Measurements from ENCODE around the gene FBXW9.
"Not testable (repeated sequence)": the region's sequence is repeated elsewhere in the genome, so short reads cannot be mapped to it uniquely, and the experiment has no call there.

The FBXW9 gene

GRCh38 chr19:12647047-12647446 lies 49.4 kb downstream of the FBXW9 start:
- Histone ChIP-seq H3K4me1 (ENCODE audit: control insufficient read depth in 5 of 5, insufficient read depth in 5 of 5, low read length in 5 of 5) (peaks cover 3 to 12% (median 11%) of the 10 kb centered on the region in 5 donors), H3K27me3 (ENCODE audit: control insufficient read depth in 5 of 5, insufficient read depth in 4 of 5, low read length in 5 of 5) (no peaks in the 10 kb centered on the region), H3K36me3 (ENCODE audit: control insufficient read depth in 5 of 5, insufficient read depth in 5 of 5, low read length in 5 of 5) (peaks cover 0 to 14% (median 6%) of the 10 kb centered on the region in 5 donors), H3K9ac (ENCODE audit: low read length in 5 of 5) (no peak overlapping the region), H3K4me3 (ENCODE audit: low read depth in 1 of 5, low read length in 5 of 5) (no peak overlapping the region), H3K9me3 (ENCODE audit: control insufficient read depth in 5 of 5, low read length in 5 of 5) (no peaks in the 10 kb centered on the region), H3K27ac (ENCODE audit: low read depth, low read length) (no peak overlapping the region)

- Histone ChIP-seq H3K4me3 (ENCODE audit: low read depth in 1 of 5, low read length in 5 of 5) (no peak overlapping the region), H3K9me3 (ENCODE audit: control insufficient read depth in 5 of 5, low read length in 5 of 5) (no peaks in the 10 kb centered on the region), H3K27me3 (ENCODE audit: control insufficient read depth in 5 of 5, insufficient read depth in 4 of 5, low read length in 5 of 5) (no peaks in the 10 kb centered on the region), H3K36me3 (ENCODE audit: control insufficient read depth in 5 of 5, insufficient read depth in 5 of 5, low read length in 5 of 5) (peaks cover 0 to 10% (median under 1%) of the 10 kb centered on the region in 5 donors), H3K27ac (ENCODE audit: low read depth, low read length) (no peak overlapping the region), H3K4me1 (ENCODE audit: control insufficient read depth in 5 of 5, insufficient read depth in 5 of 5, low read length in 5 of 5) (peaks cover 3 to 12% (median 11%) of the 10 kb centered on the region in 5 donors), H3K9ac (ENCODE audit: low read length in 5 of 5) (no peak overlapping the region)
Measured at GRCh38 chr19:12646551-12646950, 49.9 kb downstream of the FBXW9 start.

- H3K27ac ChIP-seq (ENCODE audit: low read depth, low read length); H3K4me3 ChIP-seq (ENCODE audit: low read depth in 1 of 5, low read length in 5 of 5); H3K27me3 ChIP-seq (ENCODE audit: control insufficient read depth in 5 of 5, insufficient read depth in 4 of 5, low read length in 5 of 5); H3K9me3 ChIP-seq (ENCODE audit: control insufficient read depth in 5 of 5, low read length in 5 of 5); H3K36me3 ChIP-seq (ENCODE audit: control insufficient read depth in 5 of 5, insufficient read depth in 5 of 5, low read length in 5 of 5); H3K9ac ChIP-seq (ENCODE audit: low read length in 5 of 5): not testable (repeated sequence)
- H3K4me1 ChIP-seq (ENCODE audit: control insufficient read depth in 5 of 5, insufficient read depth in 5 of 5, low read length in 5 of 5): peaks cover 5 to 21% (median 19%) of the 10 kb centered on the region in 5 donors
Measured at GRCh38 chr19:12643716-12644115, 52.7 kb downstream of the FBXW9 start.

GRCh38 chr19:12642506-12642905 lies 53.9 kb downstream of the FBXW9 start:
- Histone ChIP-seq H3K9me3 (ENCODE audit: control insufficient read depth in 5 of 5, low read length in 5 of 5) (no peaks in the 10 kb centered on the region), H3K27ac (ENCODE audit: low read depth, low read length) (no peak overlapping the region), H3K27me3 (ENCODE audit: control insufficient read depth in 5 of 5, insufficient read depth in 4 of 5, low read length in 5 of 5) (no peaks in the 10 kb centered on the region), H3K36me3 (ENCODE audit: control insufficient read depth in 5 of 5, insufficient read depth in 5 of 5, low read length in 5 of 5) (peaks cover 0 to 3% (median 0%) of the 10 kb centered on the region in 5 donors), H3K4me3 (ENCODE audit: low read depth in 1 of 5, low read length in 5 of 5) (no peak overlapping the region), H3K4me1 (ENCODE audit: control insufficient read depth in 5 of 5, insufficient read depth in 5 of 5, low read length in 5 of 5) (peaks cover 2 to 10% (median 8%) of the 10 kb centered on the region in 5 donors), H3K9ac (ENCODE audit: low read length in 5 of 5) (no peak overlapping the region)

- Histone ChIP-seq H3K9me3 (ENCODE audit: control insufficient read depth in 5 of 5, low read length in 5 of 5) (no peaks in the 10 kb centered on the region), H3K4me1 (ENCODE audit: control insufficient read depth in 5 of 5, insufficient read depth in 5 of 5, low read length in 5 of 5) (peaks cover 2 to 10% (median 8%) of the 10 kb centered on the region in 5 donors), H3K27ac (ENCODE audit: low read depth, low read length) (no peak overlapping the region), H3K9ac (ENCODE audit: low read length in 5 of 5) (no peak overlapping the region), H3K4me3 (ENCODE audit: low read depth in 1 of 5, low read length in 5 of 5) (no peak overlapping the region), H3K36me3 (ENCODE audit: control insufficient read depth in 5 of 5, insufficient read depth in 5 of 5, low read length in 5 of 5) (peaks cover 0 to 3% (median 0%) of the 10 kb centered on the region in 5 donors), H3K27me3 (ENCODE audit: control insufficient read depth in 5 of 5, insufficient read depth in 4 of 5, low read length in 5 of 5) (no peaks in the 10 kb centered on the region)
Measured at GRCh38 chr19:12641456-12641855, 55.0 kb downstream of the FBXW9 start.

- Histone ChIP-seq H3K9me3 (ENCODE audit: control insufficient read depth in 5 of 5, low read length in 5 of 5) (no peaks in the 10 kb centered on the region), H3K27me3 (ENCODE audit: control insufficient read depth in 5 of 5, insufficient read depth in 4 of 5, low read length in 5 of 5) (no peaks in the 10 kb centered on the region), H3K36me3 (ENCODE audit: control insufficient read depth in 5 of 5, insufficient read depth in 5 of 5, low read length in 5 of 5) (peaks cover 0 to 3% (median 0%) of the 10 kb centered on the region in 5 donors), H3K4me3 (ENCODE audit: low read depth in 1 of 5, low read length in 5 of 5) (peak overlapping the region; percentile 19 to 62 (median 48)), H3K27ac (ENCODE audit: low read depth, low read length) (no peak overlapping the region), H3K4me1 (ENCODE audit: control insufficient read depth in 5 of 5, insufficient read depth in 5 of 5, low read length in 5 of 5) (peaks cover 2 to 10% (median 8%) of the 10 kb centered on the region in 5 donors), H3K9ac (ENCODE audit: low read length in 5 of 5) (peak overlapping the region in 3 of 5 donors; percentile 39 to 71 (median 64))
Measured at GRCh38 chr19:12639901-12640613, 56.4 kb downstream of the FBXW9 start.
